ENCODE data around the gene PPIA.

Gene PPIA

DNA sequence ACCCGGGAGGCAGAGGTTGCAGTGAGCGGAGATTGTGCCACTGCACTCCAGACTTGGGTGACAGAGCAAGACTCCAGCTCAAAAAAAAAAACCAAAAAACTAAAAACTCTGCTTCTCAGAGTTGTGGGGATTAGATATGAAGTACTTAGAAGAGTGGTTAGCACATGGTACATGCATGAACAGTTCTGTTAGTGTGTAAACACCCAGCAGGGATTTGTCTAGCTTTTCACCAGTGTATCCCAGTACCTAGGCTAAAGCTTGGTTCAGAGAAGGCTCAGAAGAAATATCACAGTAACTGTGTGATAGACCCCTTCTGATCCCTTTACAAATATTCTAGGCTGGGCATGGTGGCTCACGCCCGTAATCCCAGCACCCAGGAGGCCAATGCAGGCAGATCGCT, 9.5 kb downstream of the PPIA start:
- TF ChIP-seq, protein P1, sequence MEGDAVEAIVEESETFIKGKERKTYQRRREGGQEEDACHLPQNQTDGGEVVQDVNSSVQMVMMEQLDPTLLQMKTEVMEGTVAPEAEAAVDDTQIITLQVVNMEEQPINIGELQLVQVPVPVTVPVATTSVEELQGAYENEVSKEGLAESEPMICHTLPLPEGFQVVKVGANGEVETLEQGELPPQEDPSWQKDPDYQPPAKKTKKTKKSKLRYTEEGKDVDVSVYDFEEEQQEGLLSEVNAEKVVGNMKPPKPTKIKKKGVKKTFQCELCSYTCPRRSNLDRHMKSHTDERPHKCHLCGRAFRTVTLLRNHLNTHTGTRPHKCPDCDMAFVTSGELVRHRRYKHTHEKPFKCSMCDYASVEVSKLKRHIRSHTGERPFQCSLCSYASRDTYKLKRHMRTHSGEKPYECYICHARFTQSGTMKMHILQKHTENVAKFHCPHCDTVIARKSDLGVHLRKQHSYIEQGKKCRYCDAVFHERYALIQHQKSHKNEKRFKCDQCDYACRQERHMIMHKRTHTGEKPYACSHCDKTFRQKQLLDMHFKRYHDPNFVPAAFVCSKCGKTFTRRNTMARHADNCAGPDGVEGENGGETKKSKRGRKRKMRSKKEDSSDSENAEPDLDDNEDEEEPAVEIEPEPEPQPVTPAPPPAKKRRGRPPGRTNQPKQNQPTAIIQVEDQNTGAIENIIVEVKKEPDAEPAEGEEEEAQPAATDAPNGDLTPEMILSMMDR (IDR thresholded peaks at IDR 0.05; ENCODE audit: extremely low read depth, missing control alignments) = no peak
- no peak for DNase-seq (ENCODE audit: low spot score)

DNA sequence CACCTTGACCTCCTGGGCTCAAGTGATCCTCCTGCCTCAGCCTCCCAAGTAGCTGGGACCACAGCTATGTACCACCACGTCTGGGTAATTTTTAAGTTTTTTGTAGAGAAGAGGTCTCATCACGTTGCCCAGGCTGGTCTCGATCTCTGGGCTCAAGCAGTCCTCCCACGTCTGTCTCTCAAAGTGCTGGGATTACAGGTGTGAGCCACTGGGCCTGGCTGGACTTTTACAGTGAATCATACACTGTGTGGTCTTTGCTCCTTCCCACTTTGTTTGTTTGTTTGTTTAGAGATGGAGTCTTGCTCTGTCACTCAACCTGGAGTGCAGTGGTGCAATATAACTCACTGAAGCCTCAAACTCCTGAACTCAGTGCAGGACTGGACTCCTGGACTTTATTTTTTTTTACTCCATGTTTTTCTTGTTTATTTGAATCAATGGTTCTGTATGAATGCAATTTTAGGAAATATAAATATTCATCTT, 12.5 kb downstream of the PPIA start:
- TF ChIP-seq, protein P1 (IDR thresholded peaks at IDR 0.05; ENCODE audit: extremely low read depth, missing control alignments) = no peak
- DNase-seq (ENCODE audit: low spot score) = no peak

DNA sequence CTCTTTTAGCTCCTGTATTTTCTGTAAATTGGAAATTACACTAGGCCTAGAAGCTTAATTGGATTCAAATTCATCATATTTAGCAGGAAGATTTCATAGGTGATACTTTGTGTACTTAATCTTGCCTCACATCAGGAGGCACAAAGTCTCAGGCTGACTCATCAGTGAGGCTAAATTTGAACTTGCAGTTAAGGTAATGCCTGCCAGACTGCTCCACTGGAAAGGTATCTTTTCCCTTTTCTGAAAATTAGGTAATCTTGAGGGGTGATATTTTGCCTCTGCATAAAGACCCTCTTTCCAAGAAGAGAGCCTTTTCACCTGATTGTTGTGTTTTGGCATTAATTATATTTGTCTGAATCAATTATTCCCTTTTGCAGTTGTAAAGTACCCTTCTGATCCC, 14.6 kb downstream of the PPIA start:
- DNase-seq (ENCODE audit: low spot score) = no peak

DNA sequence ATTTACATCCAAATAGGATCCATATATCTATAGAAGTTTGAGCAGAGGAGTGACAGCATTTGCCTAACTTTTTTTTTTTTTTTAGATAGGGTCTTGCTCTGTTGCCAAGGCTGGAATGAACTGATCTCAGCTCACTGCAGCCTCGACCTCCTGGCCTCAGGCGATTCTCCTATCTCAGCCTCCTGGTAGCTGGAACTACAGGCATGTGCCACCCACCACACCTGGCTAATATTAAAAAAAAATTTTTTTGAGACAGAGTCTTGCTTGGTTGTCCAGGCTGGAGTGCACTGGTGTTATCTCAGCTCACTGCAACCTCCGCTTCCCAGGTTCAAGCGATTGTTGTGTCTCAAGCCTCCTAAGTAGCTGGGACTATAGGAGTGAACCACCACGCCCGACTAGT, 15.1 kb downstream of the PPIA start:
- no peak for DNase-seq (ENCODE audit: low spot score)
- TF ChIP-seq, protein P1 (IDR thresholded peaks at IDR 0.05; ENCODE audit: extremely low read depth, missing control alignments) = no peak

More for the DNA sequence above, 14.6 kb downstream of the PPIA start:
- TF ChIP-seq, protein P1 (IDR thresholded peaks at IDR 0.05; ENCODE audit: extremely low read depth, missing control alignments) = no peak

DNA sequence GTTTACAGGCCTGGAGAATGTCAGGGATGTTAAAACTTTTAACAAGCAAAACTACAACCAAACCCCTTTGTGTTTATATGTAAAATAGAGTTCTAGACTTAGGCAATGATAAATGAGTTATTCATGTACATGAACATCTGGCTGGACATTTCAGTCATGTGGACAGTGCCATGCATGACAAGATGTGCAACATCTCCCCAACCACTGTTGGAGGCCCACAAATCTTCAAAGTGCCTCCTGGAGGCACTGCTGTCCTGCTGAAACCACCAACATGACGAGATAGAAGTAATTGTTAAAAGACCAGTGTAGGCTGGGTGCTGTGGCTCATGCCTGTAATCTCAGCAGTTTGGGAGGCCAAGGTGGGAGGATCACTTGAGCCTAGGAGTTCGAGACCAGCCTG, 18.4 kb downstream of the PPIA start:
- DNase-seq (ENCODE audit: low spot score) = no peak
- TF ChIP-seq, protein P1 (IDR thresholded peaks at IDR 0.05; ENCODE audit: extremely low read depth, missing control alignments) = no peak

DNA sequence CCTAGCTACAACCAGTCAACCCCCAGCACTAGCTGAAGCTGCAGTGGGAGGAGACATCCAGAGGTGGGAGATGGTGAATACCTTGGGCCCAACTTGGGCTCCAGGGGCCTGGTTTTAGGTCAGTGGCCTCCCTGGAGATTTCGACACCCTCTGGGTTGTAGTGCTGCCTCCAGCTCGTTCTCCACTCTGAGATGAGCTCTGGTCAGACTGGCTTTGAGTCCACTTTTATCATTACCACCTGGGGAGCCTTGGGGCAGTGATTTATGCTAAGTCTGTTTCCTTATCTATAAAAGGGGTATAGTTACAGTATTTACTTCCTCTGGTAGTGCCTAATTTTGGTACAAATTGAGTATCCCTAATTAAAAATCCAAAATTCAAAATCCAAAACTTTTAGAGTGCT, 22.8 kb downstream of the PPIA start:
- TF ChIP-seq, protein P1 (IDR thresholded peaks at IDR 0.05; ENCODE audit: extremely low read depth, missing control alignments) = no peak
- no peak for DNase-seq (ENCODE audit: low spot score)

DNA sequence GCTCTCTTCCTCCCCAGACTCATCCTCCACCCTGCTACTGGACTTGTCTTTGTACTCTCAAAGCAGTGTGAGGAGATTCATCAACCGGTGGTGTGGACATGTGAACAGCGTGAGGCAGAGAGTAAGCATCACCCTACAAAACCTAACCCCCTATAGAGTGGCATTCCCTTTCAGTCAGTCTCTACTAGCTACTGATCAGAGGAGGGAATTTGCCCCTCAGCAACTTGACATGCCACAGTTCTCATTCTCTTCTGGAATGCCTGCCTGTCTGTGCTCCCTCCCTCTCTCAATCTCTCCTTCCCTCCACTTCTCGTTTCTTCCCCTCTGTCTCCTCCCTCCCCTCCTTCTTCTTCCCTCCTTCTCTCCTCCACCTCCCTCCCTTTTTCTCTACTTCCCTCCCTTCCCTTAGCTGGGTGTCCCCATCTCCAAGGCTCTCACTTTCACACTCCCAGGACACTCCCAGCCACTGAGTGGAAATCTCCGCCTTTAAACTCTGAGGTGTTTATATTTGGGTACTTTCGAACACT, 26.8 kb downstream of the PPIA start:
- TF ChIP-seq, protein P1 (IDR thresholded peaks at IDR 0.05; ENCODE audit: extremely low read depth, missing control alignments) = no peak

More for the DNA sequence above, 26.8 kb downstream of the PPIA start:
- DNase-seq (ENCODE audit: low spot score) = no peak
